Iris pigment epithelial cell (primary cell): ENCODE measurements around the gene TCN2.
A peak's percentile ranks its signal among the peaks of the same experiment; 100 is the strongest.
"Not testable (repeated sequence)": the region's sequence is repeated elsewhere in the genome, so short reads cannot be mapped to it uniquely, and the experiment has no call there.

ENCODE experiments used
- DNase-seq: peaks from one replicate; pipeline ENCODE4 v3.0.0-alpha.2; 2011; ENCODE audit warnings: low read depth

Gene TCN2

DNA sequence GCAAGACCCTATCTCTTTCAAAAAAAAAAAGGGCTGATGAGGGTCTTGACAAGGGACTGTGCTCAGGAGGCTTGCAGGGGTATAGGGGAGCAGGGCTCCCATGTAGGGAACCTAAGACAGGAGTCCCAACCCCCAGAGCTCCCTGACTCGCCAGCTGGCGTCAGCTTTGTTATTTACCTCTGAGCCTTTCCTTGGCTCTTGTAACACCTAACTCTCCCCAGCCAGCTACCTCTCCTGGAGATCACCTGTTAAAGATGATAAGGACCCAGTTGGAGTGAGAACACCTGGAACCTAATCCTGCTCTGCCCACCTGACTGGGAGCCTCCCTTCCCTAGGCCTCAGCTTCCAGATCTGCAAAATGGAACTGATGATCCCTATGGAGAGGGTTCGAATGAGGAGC is 41.9 kb downstream of the TCN2 start:
- DNase-seq: no peak

GRCh38 chr22:30649430-30650007 is 42.5 kb downstream of the TCN2 start:
- DNase-seq: peak; percentile 77

DNA sequence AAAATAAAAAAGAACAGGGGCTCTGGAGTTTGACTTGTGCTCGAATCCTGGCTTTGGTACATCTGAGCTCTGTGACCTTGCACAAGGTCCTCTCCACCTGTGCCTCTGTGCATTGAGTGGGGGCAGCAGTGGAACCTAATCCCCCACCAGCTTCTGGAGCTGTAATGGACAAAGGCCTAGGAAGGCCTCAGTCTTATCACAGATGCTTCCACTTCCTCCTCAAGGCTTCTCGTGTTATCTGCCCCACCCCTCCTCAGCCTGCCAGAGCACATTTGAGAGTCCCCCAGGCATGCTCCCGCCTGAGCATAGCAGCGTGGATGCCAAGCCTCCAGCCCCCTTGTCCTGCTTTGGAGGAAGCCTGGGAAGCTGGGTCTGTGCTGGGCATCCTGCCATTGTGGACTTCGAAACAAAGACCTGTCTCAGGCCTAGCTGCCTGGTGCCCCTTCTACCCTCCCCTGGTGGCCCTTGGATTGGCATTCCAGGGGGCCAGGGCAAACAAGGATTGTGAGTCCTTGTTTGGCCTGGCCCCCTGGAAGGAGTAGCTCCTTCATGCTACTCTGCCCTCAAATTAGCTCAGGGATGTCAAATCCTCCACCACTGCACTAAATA is 43.6 kb downstream of the TCN2 start:
- no peak for DNase-seq

GRCh38 chr22:30652852-30653251 is 45.9 kb downstream of the TCN2 start:
- DNase-seq: no peak

DNA sequence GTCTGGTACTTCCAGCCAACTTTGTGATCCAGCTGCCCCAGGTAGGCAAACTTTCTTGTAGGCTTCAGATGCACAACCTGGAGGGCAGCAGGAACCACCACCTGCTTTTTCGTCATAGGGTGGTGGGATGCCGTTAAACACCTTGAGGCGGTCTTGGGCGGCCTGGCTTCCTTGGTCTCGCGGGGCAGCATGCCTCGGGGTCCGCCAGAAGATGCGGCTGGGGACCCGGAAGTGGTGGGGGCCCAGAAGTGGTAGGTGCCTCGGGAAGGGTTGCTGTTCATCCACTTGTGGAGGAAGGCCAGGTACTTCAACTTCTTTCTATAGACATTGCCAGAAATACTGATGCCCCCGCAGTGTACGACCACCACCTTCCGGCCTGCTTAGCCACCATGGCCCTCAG is 47.4 kb downstream of the TCN2 start:
- no peak for DNase-seq

DNA sequence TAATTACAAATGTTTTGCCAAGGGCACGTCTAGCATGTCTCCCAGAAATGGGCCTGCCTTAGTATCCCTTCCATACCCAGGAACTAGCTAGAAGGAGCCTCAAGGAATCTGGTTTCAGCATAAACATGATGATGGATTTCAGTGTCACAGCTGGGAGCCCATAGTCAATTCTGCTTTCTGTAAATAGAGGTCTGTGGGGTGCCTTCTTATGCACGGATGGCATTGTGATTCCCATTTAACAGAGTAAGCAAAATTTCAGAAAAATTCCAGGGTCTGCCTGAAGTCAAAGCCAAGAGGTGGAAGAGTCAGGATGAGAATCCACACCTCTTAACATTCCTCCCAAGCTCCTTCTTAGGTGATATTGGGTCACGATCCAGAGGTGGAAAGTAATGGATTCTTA is 48.6 kb downstream of the TCN2 start:
- DNase-seq: no peak

GRCh38 chr22:30662040-30662439 is 55.1 kb downstream of the TCN2 start:
- DNase-seq: no peak

GRCh38 chr22:30664798-30665197 is 57.8 kb downstream of the TCN2 start:
- DNase-seq: no peak

DNA sequence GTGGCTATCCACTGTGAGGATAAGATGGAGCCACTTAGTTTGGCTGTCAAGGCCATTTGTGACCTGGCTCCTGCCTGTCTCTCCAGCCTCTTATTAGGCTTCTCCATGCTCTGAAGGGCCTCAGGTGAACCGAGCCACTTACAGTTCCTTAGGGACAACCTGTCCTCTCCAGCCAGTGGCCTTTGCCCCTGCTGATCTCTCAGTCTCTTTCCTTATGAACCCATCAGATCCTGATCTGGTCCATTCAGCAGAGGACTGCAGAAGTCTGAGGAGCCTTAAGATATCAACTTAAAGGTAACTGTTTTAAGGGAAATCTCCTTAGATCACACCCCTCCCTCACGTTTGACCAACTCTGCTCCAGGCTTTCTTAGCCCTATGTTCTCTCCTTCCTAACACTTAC is 58.3 kb downstream of the TCN2 start:
- DNase-seq: no peak

- DNase-seq: no peak
These were observed 58.8 kb downstream of the TCN2 start for GRCh38 chr22:30665786-30666185.

DNA sequence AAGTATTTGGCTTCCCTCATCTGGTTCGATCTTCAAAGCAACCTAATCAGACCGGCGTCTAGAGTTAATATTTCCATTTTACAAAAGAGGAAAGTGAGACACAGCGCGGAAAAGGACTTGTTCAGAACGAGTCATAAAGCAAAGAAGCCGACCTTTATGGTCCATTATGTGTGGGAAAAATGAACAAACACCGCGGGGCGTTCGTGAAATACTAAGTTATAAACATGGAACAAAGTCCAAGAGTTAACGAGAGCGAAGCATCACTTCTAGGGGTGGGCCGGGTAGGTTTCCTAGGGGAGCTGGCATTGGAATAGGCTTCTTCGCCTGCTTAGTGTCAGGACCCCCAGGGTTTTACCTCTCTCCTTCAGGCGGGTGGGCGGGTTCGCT is 60.1 kb downstream of the TCN2 start:
- peak; percentile 6 for DNase-seq

DNA sequence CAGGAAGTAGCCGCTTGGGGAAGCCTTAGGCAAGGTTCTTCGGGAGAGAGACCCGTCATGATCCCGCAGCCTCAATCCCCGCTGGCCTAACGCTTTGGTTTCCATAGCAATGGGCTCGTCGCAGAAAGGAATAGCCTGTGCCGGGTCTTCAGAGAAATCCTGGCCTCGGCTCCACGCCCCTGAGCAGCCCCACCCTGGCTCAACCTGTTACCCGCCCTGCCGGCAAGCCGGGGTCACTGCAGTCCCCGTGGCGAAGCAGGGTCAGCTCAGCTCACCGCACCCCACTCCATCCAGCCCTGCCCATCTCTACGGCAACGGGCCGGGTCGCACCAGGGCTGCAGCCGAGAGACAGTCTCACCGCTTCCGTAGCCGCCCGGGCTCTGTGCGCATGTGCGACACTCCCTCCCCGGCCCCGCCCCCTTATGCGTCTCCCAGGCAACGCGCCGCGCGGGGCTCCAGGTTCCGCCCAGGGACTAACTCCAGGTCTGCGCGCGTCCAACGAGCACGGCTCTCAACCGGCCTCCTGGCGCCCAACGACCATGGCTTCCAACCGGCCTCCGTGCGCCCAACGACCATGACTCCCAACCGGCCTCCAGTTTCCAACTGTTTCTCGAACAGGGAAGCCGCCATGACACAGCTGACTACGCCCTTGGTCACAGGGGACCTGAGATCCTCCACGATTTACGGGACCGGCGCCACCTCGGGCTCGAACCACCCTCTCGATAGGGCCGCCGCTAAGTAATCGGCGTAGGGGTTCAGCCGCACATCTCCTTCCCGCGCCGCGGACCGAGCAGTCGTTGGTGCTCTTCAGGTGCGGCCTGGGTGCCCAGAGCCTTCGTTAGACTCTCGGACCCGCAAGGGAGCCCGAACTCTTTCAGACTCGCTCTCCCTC is 60.8 kb downstream of the TCN2 start, which contains the start of gene DUSP18:
Gene DUSP18, minus strand, starts transcription at position 382 of the 892 bp plus-strand sequence. CDS start 3,872 bp downstream, outside the sequence.
- peak; percentile 85 for DNase-seq

DNA sequence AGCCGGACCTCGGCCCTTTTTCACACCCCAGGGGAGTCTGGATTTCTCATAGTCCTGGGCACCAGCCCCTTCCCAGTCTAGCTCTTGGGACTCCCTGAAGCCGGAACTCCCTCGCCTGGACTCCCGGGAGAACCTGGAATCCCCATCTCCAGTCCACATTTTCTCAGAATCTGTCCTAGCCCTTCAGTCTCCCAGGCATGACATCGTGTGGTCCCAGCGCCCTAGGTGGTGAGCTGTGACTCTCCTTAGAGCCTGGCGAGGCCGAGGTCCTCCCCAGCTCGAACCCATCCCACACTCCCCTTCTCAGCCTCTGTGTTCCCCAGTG is 61.4 kb downstream of the TCN2 start:
- no peak for DNase-seq

DNA sequence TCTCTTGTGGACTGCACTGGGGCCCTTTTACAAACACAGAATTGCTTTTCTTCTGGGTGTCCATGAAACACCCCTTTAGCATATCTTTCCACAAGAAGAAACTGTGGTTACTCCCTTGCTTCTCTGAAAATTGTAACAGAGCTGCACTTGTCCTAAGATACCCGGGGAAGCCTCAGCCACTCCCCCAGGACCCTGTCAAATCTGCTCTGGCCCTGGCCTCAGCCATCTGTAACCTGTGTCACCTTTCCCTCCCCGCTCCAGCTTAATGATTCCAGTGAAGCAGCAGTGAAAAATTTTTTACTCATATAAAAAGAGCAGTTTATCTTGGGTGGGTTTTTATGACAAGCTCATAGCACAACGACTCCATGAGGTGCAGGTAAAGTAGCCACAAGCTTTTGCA is 64.1 kb downstream of the TCN2 start:
- DNase-seq: no peak

- DNase-seq: no peak
These were observed 66.2 kb downstream of the TCN2 start for GRCh38 chr22:30673136-30673535.

DNA sequence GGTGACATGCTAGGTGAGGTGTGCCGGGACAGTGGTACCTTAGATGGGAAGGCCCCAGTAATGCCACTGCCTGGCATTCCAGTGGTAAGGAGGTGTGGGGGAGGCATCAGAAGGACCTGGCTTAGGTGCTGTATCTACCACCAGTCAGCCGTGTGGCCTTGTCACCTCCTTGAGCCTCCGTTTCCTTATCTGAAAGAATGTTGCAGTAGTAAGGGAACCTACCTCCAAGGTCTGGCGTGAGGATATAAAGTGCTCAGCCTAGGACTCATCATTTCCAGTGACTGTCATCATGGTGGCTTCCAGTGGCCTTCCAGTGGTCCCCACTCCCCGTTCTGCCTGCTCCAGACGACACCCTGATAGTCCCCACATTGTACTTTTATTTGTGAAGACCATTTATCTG is 67.5 kb downstream of the TCN2 start:
- DNase-seq: no peak

GRCh38 chr22:30675436-30675835 is 68.5 kb downstream of the TCN2 start:
- no peak for DNase-seq

GRCh38 chr22:30676565-30676964 is 69.6 kb downstream of the TCN2 start:
- DNase-seq: not testable (repeated sequence)
